HK-2 (cell line): ENCODE measurements around the gene RAVER1.
"Not testable (repeated sequence)": the region's sequence is repeated elsewhere in the genome, so short reads cannot be mapped to it uniquely, and the experiment has no call there.

ENCODE experiments used
- DNase-seq: peaks from one replicate; pipeline ENCODE4 v3.0.0-alpha.2; 2018; ENCODE audit not compliant: unreplicated experiment

Gene RAVER1

DNA sequence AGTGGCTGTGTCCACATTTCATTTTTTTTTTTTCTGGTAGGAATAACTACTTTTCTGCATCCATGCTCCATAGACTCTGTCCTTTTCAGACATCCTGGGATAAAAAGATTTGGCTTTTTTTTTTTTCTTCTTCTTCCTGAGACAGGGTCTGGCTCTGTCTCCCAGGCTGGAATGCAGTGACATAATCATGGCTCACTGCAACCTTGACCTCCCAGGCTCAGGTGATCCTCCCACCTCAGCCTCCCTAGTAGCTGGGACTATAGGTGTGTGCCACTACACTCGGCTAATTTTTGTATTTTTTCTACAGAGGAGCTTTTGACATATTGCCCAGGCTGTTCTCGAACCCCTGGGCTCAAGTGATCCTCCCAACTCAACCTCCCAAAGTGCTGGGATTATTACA lies 10.2 kb upstream of the RAVER1 start:
- no peak for DNase-seq

DNA sequence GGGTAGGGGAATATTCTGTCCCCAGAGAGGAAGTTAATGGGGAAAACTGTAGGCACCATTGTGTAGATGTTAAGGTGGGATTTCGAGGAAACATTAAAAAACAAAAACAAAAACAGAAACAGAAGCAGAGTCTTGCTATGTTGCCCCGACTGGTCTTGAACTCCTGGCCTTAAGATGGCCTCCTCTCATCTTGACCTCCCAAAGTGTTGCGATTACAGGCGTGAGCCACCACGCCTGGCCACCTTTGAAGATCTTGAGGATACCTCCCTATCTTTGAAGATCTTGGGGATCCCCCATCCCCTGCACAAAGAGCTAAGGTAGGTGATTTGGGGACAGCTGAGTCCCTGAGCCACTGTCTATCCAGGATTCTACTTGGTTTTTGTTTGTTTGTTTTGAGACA lies 6.6 kb upstream of the RAVER1 start:
- no peak for DNase-seq

DNA sequence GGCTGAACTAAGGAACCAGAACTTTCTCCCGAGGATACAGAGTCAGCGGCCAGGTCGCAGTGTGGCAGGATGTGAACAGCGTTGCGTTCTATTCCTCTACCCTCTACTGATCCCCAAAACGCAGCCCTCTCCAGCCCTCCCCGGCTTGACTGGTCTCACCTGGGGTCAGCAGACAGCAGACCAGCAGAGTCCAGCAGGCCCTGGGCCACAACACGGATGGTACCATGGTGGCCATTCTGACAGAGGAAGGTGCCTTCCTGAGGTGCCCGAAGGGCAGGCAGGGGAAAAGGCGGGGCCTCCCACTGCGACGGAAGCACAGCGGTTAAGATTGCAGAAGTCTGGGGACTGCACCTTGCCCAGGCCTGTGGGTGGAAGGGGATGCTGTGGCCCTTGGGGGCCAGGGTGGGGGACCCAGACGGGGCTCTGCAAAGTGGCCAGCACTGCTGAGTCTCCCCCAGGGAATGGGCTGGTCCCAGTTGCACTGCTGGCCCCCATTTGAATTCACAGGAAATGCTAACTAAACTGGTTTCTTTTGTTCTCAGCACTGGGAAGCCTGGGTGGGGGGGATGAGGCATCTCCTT lies 6.1 kb upstream of the RAVER1 start, which contains the start of gene ICAM3:
ICAM3 (minus strand) TSS at position 245 of the 581 bp plus-strand sequence; CDS start at position 235, 10 bp downstream.
- no peak for DNase-seq

DNA sequence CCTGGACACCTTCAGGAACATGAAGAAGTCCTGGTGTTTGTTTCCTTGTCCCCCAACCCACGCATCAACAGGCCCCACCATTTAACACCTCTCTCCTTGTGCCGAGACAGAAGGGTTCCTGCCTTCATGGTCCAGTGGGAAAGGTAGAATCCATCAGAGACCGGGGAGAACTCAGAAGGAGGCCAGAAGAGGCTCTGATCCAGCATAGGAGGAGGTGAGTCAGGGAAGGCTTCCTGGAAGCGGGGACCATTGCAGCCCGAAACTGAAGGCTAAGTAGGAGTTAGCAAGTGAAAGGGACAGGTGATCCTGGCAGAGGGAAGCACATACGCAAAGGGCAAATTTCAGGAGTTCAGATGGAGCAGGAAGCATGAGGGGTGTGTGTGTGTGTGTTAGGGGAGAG lies 5.6 kb upstream of the RAVER1 start:
- no peak for DNase-seq

DNA sequence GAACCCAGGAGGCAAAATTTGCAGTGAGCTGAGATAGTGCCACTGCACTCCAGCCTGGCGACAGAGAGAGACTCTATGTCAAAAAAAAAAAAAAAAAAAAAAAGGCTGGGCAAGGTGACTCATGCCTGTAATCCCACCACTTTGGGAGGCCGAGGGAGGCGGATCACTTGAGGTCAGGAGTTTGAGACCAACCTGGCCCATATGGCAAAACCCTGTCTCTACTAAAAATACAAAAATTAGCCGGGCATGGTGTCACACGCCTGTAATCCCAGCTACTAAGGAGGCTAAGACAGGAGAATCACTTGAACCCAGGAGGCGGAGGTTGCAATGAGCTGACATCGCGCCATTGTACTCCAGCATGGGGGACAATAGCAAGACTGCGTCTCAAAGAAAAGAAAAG lies 3.4 kb upstream of the RAVER1 start:
- not testable (repeated sequence) for DNase-seq

DNA sequence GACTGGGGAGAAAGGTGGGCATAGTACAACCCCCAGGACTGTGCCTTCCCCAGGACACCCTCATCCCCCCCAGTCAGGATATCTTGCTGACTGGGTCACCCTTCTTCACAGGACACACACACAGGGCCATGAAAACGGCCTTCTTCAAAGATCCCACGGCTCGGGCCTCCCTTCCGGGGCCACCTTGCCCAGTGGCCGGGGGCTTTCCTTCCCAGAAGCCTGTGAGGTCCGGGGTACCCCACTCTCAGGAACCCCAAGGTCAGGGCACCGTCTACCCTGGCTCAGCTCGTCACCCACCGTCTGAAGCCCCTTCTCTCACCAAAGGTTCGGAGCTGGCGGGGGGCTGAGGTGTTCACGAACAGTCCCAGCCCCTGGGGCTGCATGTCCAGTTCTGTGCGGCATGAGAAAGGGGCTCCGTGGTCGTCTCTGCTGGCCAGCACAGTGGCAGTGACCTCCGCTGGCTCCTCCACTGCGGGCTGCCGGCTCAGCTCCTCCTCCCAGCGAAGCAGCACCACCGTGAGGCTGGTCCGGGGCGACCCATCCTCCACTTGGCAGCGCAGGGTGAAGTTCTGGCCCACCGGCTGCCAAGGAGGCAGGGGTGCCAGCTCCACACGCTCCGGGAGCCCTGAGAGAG lies 2.1 kb upstream of the RAVER1 start:
- DNase-seq = no peak

DNA sequence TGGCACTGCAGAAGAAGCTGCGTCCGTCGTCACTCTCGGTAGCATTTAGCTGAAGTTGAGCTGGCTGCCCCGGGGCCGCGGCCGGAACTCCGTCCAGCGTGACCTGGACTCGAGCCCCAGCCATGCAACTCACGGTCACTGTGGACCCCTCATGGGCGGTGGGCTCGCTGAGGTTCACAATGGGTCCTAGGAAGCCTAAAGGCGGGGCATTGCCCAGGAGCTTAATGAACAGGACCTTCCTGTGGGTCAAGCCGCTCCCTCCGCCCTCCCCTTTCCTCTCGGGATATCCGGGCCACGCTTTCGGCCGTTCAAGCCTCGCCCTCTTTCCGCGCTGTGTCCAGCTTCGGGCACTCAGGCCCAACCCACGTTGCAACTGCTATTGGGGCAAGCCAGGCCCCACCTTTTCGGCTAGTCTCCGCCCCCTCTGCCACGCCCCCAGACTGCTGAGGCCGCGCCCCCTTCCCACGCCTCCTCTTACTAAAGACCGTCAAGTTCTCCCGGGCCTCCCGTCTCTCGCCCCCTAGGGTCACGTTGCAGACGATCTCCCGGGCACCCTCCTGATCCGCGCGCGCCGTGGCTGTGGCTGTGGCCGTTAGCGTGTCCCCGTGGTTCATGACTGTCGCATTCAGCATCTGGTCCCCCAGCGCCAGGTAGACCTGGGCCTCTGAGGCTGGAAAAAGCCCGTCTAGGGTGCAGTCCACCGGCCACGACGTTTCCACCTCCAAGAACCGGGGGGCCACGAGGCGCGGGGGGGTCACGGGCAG lies 1.4 kb upstream of the RAVER1 start:
- DNase-seq = peak; percentile 96

DNA sequence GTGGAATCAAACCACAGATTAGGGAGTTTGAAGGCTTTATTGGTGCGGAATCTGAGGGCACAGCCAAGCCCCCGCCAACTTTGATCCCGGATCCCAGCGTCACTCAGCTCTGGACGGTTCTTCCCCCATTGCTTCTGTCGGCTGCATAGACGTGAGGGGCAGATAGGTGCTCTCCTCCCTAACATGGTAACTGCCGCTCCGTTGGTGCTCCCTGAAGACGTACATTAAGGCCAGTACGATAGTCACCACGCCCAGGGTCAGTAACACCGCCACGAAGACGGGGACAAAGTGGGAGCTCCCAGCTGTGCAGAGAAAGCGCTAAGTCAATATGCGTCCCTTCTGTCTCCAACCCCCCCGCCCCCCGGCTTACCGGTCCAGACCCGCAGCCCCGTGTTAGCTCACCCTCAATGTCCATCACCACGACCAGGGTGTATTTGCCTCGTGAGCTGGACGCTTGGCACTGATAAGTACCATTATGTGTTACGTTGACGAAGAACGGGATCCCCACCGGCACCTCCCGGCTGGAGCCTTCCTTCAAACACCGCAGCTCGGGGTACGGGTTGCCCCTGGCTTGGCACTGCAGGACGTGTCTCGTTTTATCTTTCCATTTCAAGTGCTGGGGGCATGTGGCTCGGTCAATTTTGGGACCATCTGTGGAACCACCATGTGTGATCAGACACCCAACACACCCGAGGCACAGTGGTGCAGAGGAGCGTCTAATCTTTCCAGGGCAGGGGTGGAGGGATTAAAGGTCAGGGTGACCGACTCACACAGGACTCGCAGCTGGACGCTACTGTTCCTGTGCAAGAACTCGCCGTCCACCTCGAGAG lies 644 bp upstream of the RAVER1 start:
- no peak for DNase-seq

DNA sequence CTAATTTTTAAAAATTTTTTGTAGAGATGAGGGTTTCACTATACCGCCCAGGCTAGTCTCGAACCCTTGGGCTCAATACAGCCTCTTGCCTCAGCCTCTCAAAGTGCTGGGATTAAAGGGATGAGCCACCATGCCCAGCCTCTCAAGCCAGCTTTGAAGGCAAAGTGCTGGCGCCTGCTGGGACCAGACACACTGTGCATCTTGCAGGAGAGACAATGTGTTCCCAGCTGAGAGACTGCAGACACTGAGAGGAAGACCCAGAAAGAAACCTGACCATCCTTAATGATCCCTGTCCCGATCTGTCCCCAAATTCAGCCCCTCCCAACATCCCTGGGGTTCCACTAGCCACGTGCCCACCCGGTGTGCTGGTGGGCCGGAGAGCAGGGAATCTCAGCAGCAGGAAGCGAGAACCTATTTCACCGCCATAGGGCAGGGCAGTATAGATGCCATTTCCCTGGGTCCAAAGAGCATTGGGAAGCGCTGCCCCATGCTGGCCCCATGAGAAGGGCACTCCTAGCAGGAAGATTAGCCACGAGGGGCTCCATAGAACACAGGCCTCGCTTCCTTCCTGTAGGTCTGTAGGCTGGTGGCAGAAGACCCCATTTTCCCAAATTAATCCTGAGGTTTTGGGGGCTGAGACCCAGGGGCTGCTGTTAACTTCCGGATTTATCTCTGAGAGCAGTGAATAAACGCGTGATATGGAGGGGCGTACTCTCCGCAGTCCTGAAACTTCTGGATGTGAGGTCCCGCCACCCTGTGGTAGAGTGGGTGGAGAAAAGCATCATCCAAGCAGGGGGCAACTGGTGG lies 968 bp downstream of the RAVER1 start:
- no peak for DNase-seq

DNA sequence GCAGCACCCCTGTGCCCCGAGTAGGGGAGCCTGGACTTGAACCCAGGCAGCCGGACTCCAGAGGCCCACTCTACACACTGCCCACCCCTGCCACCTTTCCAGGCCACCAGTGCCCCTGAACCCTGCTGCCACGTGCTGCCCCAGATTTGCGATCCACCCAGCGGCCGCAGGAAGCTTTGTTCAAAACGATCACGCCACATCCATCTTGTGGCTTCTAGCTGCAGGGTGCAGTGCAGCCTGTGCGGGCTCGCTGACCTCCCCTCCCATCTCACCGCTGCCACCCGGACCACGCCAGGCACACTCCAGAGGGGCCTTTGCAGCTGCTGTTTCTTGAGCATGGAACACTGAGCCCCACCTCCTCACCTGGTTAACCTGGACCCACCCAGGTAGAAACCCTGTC lies 3.8 kb downstream of the RAVER1 start:
- DNase-seq = no peak

DNA sequence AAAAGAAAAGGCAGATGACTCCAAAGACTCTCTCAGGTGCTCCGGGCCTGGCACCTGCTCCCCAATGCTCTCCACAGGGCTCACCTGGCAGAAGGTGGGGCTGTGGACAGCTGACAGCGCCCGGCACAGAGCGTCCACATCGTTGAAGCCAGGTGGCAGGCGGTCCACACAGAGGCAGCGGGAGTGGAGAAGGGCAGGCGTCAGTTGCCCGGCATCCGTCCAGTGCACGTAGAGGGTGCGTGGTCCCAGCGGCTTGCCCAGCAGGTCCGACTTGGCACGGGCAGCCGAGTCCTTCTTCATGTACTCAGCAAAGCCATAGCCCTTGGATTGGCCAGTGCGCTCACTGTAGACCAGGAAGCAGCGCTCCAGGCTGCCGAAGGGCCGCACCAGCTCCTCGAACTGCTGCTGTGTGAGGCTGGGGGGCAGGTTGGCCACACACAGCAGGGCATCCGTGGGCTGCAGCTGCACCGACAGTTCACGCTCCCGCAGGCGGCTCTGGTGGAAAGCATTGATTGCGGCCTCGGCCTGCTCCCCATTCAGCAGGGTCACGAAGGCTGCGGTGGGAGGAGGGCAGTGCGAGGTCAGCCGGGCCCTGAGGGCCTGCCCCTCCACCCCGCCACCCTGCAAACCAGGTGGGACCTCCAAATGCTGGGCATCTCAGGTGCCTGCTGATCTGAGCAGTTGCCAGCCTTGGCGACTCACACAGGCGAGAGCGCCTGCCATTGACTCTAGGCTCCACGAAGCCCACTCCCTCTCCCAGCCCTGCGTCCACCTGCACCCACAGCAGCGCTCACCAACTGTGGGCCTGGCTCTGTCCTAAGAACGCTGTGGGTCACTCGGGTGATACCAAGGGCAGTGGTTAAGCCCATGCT lies 4.5 kb downstream of the RAVER1 start:
- DNase-seq = no peak

DNA sequence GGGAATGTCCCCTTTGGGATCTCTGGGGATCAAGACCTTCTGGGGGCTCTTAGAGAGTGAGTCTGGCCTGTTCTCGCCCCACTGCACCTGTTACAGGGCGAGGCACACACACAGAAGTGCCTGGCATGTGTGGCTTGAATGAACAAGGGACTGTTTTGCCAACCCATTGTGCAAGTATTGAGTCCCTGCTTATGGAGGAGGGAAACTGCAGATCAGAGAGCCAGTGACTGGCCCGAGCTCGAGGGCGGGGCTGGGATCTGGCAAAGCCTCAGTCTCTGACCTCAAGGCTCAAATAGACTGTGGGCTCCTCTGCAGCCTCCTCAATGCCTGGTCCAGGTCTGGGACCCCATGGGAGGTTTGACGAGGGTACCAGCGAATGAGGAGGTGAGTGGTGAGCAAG lies 5.5 kb downstream of the RAVER1 start:
- no peak for DNase-seq

DNA sequence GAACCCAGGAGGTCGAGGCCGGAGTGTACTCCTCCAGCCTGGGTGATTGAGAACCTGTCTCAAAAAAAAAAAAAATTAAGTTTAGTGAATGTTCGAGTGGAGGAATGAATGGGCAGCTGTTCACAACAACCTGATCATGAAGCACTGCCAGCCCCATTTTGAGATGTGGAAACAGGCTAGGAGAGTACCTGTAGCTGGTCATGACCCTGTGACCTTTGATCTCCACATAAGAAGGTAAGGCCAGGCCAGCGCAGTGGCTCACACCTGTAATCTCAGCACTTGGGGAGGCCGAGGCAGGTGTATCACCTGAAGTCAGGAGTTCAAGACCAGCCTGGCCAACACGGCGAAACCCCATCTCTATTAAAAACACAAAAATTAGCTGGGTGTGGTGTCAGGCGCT lies 7.6 kb downstream of the RAVER1 start:
- DNase-seq = no peak

DNA sequence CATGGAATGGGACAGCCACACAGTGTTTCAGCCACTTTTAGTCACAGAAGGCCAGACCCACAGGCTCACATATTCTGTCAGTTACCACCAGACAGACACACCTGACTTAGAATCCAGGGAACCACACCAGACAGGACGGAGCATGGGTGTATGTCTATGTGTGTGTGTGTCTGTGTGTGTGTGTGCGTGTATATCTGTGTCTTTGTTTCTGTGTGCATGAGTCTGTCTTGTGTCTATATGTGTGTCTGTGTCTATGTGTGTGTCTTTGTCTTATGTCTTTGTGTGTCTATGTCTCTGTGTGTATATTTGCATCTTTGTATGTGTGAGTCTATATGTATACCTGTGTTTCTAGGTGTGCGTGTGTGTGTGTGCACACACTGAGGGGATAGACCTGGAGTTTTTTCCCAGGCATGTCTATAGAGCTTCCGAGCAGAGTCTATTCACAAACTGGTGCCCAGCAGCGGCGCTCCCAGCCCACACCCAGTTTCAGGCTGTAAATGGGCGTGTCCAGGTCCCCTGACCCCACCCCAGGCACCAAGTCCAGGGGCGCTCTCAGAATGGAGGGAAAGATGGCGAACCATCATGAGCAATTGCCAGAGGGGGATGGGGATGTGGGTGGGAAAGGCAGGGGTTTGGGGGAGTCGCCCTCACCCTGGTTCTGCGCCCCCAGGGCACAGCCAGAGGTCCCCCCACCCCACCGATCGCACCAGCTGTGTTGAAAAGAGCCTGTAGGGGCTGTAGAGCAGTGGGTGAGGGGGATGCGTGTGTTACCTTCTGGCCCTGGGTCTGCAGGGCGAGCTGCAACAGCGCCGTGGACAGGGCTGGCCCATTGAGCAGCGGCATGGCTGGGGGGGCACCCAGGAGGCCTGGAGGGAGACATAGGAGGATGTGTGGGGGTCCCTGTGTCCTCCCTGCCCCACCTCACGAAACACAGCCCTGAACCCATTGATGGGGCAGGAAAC lies 11.2 kb downstream of the RAVER1 start:
- no peak for DNase-seq

DNA sequence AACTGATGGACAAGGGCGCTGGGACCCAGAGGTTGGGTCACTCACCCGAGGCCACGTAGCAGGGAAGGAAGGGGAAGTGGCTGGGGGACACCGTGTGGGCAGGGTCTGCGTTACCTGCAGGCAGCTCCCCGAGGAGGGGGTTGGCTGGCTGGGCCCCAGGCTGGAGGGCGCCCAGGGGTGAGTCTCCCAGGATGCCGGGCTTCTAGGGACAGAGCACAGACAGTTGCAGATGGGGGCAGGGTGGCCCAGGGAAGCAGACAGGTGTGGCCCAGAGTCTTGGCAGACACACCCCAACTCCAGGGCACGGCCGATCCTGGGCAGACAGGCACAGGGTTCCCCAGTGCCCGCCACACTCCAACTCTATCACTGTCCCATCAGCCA lies 11.9 kb downstream of the RAVER1 start:
- no peak for DNase-seq

DNA sequence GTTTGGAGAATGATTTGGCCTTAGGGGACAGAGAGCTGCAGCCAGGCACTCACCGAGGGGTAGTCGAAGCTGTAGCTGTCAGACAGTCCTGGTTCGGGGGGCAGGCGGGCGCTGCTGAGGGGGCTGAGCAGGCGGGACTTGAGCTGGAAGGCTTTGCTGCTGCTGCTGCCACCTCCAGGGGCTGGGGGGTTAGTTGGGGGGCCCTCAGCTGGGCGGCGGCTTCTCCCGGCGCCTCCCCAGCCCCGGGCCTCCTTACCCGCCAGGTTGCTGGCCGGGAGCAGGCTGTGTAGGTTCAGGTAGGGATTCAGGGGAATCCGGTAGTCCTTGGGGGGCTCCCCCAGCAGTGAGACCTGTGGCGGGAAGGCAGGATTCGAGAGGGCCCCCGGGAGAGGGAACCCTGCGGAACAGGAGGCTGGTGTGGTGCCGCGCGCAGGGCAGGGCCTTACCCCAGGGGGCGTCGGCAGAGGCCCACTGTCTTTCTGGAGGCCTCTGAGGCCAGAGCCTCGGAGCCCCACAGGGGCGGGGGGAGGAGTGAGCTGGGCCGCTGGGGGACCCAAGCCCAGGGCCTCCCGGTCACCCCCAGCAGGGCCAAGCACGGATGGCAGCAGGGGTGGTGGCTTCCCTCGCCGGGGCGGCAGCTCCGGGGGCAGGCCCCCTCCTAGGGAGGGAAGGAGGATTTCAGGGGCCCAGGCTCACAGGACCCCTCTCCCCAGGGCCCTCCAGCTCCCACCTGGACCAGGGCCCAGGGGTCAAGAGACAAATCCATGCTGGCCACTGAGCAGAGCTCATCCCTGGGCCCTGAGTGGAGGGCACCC lies 12.5 kb downstream of the RAVER1 start:
- no peak for DNase-seq

DNA sequence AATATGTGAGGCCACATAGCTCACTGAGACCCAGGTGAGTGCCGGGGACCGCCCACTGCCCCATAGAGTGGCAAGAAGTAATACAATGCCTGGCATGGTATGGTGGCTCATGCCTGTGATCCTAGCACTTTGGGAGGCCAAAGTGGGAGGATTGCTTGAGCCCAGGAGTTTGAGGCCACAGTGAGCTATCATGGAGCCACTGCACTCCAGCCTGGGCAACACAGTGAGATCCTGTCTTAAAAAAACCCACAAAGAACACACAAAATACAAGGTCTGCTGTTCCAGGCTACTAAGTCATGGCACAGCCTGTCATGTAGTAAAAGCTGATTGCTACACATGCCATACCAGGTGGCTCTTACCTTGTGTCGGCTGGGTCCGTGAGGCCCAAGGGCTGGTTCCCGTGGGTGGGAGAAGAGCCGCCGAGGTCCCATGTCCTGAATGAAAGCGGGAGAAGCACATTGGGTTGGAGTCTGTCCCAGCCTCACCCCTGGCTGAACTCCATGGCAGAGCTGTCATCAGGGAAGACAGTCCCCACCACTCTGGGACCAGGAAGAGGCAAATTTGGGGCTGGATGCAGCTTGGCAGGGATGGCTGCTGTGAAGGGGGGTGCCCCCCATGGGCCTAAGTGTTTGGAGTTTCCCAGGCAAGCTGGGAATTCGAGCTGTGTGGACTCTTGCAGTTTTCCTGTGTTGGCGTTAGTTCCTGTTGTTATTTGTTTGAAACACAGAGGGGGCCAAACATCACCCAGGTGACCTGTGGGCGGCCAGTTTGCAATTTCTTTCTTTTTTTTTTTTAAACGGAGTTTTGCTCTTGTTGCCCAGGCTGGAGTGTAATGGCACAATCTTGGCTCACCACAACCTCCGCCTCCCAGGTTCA lies 14.3 kb downstream of the RAVER1 start:
- DNase-seq = no peak
